ENCODE measurements around the gene SAT1. TPM values are rescaled to one million over a fixed set of nuclear protein-coding genes. Genes with fewer than 3 reads are reported as not detected.

The SAT1 gene
- total and polyA plus RNA-seq, 8 donors = 51.1 to 376 (median 150) TPM

DNA sequence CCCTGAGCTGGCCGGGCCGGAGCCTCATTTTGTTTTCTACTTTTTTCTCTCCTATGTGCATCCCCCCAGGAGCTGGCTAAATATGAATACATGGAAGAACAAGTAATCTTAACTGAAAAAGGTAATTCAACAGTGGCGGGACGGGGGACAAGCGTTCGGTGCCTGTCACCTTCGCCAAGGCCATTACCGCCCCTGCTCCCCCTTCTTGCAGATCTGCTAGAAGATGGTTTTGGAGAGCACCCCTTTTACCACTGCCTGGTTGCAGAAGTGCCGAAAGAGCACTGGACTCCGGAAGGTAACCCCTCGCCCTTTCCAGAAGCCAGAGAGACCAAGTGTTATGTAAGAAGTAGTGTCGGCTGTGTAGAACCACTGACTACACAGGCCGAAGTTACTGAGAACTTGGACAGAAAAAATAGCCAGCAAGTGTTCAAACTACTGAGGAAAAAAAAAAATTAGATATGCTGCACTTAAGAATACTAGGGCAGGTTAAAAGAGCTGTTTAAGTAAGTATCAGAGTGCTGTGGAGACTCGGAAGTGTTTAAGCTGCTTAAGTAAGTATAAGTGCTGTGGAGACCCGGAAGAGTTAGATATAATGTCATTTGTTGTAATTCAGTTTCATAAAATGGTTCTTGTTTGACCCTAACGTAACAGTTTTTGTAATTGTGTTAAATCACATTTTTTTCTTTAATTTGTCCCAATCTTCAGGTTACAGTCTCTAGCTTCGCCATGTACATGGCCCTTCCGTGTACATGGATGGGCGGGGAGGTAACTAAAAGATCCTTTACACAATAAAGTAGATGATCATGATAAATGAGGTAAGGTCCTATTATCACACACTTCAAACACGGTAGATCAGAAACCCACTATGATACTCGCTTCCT, 856 bp downstream of the SAT1 start:
- Histone ChIP-seq H3K4me1 (no peaks in the 10 kb centered on the region), H3K4me3 (peak overlapping the region; percentile 30 to 67 (median 46)), H3K27ac (peak overlapping the region; percentile 73 to 93 (median 84)), H3K27me3 (peaks cover 0 to 10% (median 0%) of the 10 kb centered on the region in 4 donors), H3K9me3 (no peaks in the 10 kb centered on the region), H3K36me3 (no peaks in the 10 kb centered on the region)
- intact Hi-C loops (cut with DNase I) = loop anchor here in 1 of 3 donors (5.0 kb wide), 1 partner anchor 118 kb away; no protein-coding TSS in a partner anchor
- 6 to 44% methylated on average over 20 to 21 of the region's 21 CpGs for WGBS, 2 donors
- TF ChIP-seq, protein P1, sequence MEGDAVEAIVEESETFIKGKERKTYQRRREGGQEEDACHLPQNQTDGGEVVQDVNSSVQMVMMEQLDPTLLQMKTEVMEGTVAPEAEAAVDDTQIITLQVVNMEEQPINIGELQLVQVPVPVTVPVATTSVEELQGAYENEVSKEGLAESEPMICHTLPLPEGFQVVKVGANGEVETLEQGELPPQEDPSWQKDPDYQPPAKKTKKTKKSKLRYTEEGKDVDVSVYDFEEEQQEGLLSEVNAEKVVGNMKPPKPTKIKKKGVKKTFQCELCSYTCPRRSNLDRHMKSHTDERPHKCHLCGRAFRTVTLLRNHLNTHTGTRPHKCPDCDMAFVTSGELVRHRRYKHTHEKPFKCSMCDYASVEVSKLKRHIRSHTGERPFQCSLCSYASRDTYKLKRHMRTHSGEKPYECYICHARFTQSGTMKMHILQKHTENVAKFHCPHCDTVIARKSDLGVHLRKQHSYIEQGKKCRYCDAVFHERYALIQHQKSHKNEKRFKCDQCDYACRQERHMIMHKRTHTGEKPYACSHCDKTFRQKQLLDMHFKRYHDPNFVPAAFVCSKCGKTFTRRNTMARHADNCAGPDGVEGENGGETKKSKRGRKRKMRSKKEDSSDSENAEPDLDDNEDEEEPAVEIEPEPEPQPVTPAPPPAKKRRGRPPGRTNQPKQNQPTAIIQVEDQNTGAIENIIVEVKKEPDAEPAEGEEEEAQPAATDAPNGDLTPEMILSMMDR (IDR thresholded peaks at IDR 0.05) = no peak
- DNase-seq (peak in 1 of 6 donors; percentile 17), FAIRE-seq (no peak), ATAC-seq (peak; percentile 3 to 21 (median 16))

DNA sequence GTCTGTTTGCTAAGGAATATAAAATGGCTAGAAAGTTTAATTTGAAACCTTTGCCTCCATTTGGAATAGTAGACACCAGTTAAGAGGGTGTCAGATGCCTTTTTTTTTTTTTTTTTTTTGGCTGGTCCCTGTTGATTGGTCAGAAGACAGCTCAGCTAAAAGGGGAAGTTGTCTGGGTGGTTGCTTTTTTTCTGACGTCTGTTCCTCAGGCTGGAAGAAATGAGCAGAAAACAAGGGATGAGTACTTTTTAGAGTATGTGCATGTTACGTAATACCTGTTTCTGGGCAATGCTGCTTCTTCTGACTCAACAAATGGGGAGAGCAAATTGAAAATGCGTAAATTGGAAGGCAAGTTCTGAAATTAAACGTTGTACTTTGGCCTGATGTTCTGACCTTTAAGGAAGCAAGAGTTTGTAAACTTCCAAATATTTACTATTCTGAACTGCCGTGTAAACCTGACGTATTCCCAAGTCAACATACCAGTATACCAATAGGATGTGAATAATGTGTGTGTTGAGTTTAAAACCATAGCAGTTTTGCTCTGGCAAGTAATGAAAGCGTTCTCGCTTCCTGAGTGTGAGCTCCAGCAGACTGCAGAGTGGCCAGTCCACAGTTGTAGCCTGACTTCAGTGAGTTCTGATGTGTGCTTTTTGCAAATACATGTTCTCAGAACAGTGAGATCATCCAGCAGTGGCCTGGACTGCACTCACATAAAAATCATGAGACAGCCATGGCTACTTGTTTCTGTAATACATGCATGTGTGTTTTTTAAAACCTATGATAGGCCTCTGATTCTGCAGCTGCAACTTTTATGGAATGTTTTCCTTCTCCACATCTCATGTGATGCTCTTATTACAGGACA, 1.7 kb downstream of the SAT1 start:
- FAIRE-seq = no peak

DNA sequence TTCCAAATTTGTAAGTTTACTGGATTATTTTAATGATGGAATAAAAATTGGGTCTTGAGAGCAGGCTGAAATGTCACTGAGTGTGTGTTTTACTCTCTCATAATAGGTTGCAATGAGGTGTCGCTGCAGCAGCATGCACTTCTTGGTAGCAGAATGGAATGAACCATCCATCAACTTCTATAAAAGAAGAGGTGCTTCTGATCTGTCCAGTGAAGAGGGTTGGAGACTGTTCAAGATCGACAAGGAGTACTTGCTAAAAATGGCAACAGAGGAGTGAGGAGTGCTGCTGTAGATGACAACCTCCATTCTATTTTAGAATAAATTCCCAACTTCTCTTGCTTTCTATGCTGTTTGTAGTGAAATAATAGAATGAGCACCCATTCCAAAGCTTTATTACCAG, 2.6 kb downstream of the SAT1 start:
- Histone ChIP-seq H3K9me3 (no peaks in the 10 kb centered on the region), H3K27ac (peak overlapping the region in 2 of 4 donors; percentile 92 to 93), H3K4me1 (no peaks in the 10 kb centered on the region), H3K4me3 (peak overlapping the region in 1 of 4 donors; percentile 57), H3K36me3 (no peaks in the 10 kb centered on the region), H3K27me3 (peaks cover 0 to 10% (median 0%) of the 10 kb centered on the region in 4 donors)
- WGBS, 2 donors = 41 to 47% methylated on average over 2 of the region's 2 CpGs
- ATAC-seq (no peak), FAIRE-seq (no peak), DNase-seq (peak in 1 of 6 donors; percentile 1)
- intact Hi-C loops (cut with DNase I) = no loop called here
- TF ChIP-seq, protein P1 (IDR thresholded peaks at IDR 0.05) = no peak

More for the DNA sequence above, 1.7 kb downstream of the SAT1 start:
- TF ChIP-seq, protein P1 (IDR thresholded peaks at IDR 0.05) = no peak
- H3K4me3 ChIP-seq = peak overlapping the region; percentile 12 to 67 (median 46)
- ATAC-seq = peak in 2 of 4 donors; percentile 0 to 1
- 23 to 51% methylated on average over 8 of the region's 8 CpGs for WGBS, 2 donors
- H3K27ac ChIP-seq = peak overlapping the region in 2 of 4 donors; percentile 92 to 93
- H3K4me1 ChIP-seq = no peaks in the 10 kb centered on the region
- no peaks in the 10 kb centered on the region for H3K9me3 ChIP-seq
- peak in 1 of 6 donors; percentile 41 for DNase-seq
- intact Hi-C loops (cut with DNase I) = loop anchor here in 1 of 3 donors (5.0 kb wide), 1 partner anchor 118 kb away; no protein-coding TSS in a partner anchor
- H3K36me3 ChIP-seq = no peaks in the 10 kb centered on the region
- peaks cover 0 to 10% (median 0%) of the 10 kb centered on the region in 4 donors for H3K27me3 ChIP-seq

DNA sequence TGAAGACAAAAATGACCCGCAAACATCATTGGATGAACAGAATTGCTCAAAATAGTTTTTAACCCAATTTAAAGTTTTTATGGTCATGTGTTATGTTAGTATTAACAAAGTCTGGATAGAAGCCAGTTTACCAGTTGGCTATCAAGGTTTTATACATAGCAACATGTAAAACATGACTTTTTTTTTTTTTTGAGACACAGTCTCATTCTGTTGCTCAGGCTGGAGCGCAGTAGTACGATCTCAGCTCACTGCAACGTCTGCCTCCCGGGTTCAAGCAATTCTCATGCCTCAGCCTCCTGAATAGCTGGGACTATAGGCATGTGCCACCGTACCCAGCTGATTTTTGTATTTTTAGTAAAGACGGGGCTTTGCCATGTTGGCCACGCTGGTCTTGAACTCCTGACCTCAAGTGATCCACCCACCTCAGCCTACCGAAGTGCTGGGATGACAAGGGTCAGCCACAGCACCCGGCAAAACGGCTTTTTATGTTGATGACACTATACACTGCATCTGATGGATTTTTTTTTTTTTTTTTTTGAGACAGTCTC, 3.4 kb downstream of the SAT1 start:
- Histone ChIP-seq H3K36me3 (no peaks in the 10 kb centered on the region), H3K4me1 (no peaks in the 10 kb centered on the region), H3K4me3 (peak overlapping the region in 1 of 4 donors; percentile 57), H3K27me3 (peaks cover 0 to 10% (median 0%) of the 10 kb centered on the region in 4 donors), H3K27ac (peak overlapping the region in 1 of 4 donors; percentile 93), H3K9me3 (no peaks in the 10 kb centered on the region)
- peak in 1 of 6 donors; percentile 47 for DNase-seq
- intact Hi-C loops (cut with DNase I) = no loop called here
- no peak for FAIRE-seq
- TF ChIP-seq, protein P1 (IDR thresholded peaks at IDR 0.05) = no peak
- no peak for ATAC-seq
- whole genome bisulfite sequencing, 2 donors = 61 to 64% methylated on average over 11 of the region's 11 CpGs

Measured in pancreas (tissue), 10 donors.